ENCODE measurements around the gene RXFP1. TPM values are rescaled to one million over a fixed set of nuclear protein-coding genes. Genes with fewer than 3 reads are reported as not detected.

The RXFP1 gene
- total and polyA plus RNA-seq, 8 donors, result 0.15 to 1.3 TPM; not detected in 6

- intact Hi-C loops (cut with DNase I; ENCODE audit: low total_unique reads), result no loop called here
- Histone ChIP-seq H3K27me3 (no peaks in the 10 kb centered on the region), H3K4me3 (no peak overlapping the region), H3K9me3 (peaks cover 0 to 4% (median 0%) of the 10 kb centered on the region in 4 donors), H3K36me3 (no peaks in the 10 kb centered on the region), H3K27ac (no peak overlapping the region), H3K4me1 (no peaks in the 10 kb centered on the region)
- DNase-seq, result no peak
- TF ChIP-seq, protein P1, sequence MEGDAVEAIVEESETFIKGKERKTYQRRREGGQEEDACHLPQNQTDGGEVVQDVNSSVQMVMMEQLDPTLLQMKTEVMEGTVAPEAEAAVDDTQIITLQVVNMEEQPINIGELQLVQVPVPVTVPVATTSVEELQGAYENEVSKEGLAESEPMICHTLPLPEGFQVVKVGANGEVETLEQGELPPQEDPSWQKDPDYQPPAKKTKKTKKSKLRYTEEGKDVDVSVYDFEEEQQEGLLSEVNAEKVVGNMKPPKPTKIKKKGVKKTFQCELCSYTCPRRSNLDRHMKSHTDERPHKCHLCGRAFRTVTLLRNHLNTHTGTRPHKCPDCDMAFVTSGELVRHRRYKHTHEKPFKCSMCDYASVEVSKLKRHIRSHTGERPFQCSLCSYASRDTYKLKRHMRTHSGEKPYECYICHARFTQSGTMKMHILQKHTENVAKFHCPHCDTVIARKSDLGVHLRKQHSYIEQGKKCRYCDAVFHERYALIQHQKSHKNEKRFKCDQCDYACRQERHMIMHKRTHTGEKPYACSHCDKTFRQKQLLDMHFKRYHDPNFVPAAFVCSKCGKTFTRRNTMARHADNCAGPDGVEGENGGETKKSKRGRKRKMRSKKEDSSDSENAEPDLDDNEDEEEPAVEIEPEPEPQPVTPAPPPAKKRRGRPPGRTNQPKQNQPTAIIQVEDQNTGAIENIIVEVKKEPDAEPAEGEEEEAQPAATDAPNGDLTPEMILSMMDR (IDR thresholded peaks at IDR 0.05), result no peak
- TF ChIP-seq EP300 (IDR thresholded peaks at IDR 0.05) (no peak), POLR2A (IDR thresholded peaks at IDR 0.05) (no peak), POLR2AphosphoS5 (IDR thresholded peaks at IDR 0.05) (no peak)
- WGBS, 5 donors, result 59 to 71% (median 71%) methylated on average over 3 of the region's 3 CpGs
These were observed 31.7 kb downstream of the RXFP1 start for GRCh38 chr4:158553364-158553763.

DNA sequence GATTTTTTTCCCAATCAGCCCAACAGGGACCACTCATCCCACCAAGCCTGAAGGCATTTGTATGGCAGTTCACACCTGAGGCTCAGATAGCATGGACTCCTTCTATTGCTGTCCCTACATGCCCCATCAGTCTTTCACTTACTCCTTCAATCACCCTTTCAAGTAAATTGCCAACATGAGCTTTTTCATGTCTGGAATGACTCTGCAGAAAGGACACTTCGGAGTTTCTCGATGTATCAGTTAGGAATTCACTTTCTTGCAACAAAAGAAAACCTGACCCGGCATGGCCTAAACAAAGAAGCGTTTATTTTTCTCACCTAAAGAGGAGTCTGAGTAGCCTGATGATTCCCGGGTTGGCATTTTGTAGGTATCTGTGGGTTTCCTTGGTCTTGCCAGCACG is 38.6 kb downstream of the RXFP1 start:
- TF ChIP-seq POLR2AphosphoS5 (IDR thresholded peaks at IDR 0.05), result no peak
- no peak for TF ChIP-seq POLR2A (IDR thresholded peaks at IDR 0.05)
- intact Hi-C loops (cut with DNase I; ENCODE audit: low total_unique reads), result no loop called here
- Histone ChIP-seq H3K9me3 (no peaks in the 10 kb centered on the region), H3K4me3 (no peak overlapping the region), H3K36me3 (no peaks in the 10 kb centered on the region), H3K27ac (no peak overlapping the region), H3K27me3 (no peaks in the 10 kb centered on the region), H3K4me1 (no peaks in the 10 kb centered on the region)
- DNase-seq, result no peak
- 74 to 82% (median 76%) methylated on average over 6 of the region's 6 CpGs for WGBS, 5 donors

- intact Hi-C loops (cut with DNase I; ENCODE audit: low total_unique reads), result no loop called here
- Histone ChIP-seq H3K27ac (no peak overlapping the region), H3K4me1 (no peaks in the 10 kb centered on the region), H3K27me3 (no peaks in the 10 kb centered on the region), H3K36me3 (no peaks in the 10 kb centered on the region), H3K9me3 (no peaks in the 10 kb centered on the region), H3K4me3 (no peak overlapping the region)
- DNase-seq, result no peak
- 95 to 100% (median 95%) methylated on average over 1 to 18 of the region's 18 CpGs for WGBS, 5 donors
- no peak for TF ChIP-seq EP300 (IDR thresholded peaks at IDR 0.05)
- TF ChIP-seq, protein P1 (IDR thresholded peaks at IDR 0.05), result no peak
- TF ChIP-seq POLR2A (IDR thresholded peaks at IDR 0.05), result no peak
- no peak for TF ChIP-seq POLR2AphosphoS5 (IDR thresholded peaks at IDR 0.05)
These were observed 45.2 kb downstream of the RXFP1 start for GRCh38 chr4:158566860-158567259.

DNA sequence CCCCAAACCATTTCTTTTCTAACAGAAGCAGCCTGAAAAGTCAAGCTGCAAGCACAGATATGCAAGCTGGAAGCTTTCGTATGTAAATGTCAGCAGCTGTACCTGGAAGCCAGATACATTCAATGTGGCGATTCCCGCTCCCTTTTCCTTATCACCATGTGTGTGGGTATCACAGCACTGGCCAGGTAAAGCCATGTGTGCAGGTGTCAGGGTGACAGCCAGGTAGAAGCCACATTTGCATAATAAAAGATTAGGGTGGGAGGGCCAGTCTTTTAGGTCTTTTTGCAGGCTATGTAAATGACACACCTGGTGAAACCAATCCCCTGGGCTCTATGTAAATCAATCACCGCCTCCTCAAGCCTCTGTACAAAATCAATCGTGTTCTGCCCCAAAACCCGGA is 50.1 kb downstream of the RXFP1 start:
- no peak overlapping the region for H3K27ac ChIP-seq
- no peak for TF ChIP-seq POLR2AphosphoS5 (IDR thresholded peaks at IDR 0.05)
- TF ChIP-seq POLR2A (IDR thresholded peaks at IDR 0.05), result no peak
- no peak for TF ChIP-seq EP300 (IDR thresholded peaks at IDR 0.05)
- TF ChIP-seq, protein P1 (IDR thresholded peaks at IDR 0.05), result no peak
- no peak overlapping the region for H3K4me3 ChIP-seq
- no peaks in the 10 kb centered on the region for H3K4me1 ChIP-seq
- no peaks in the 10 kb centered on the region for H3K27me3 ChIP-seq
- no peaks in the 10 kb centered on the region for H3K9me3 ChIP-seq
- no peak for DNase-seq
- no peaks in the 10 kb centered on the region for H3K36me3 ChIP-seq
- intact Hi-C loops (cut with DNase I; ENCODE audit: low total_unique reads), result no loop called here
- 80 to 88% (median 81%) methylated on average over 6 of the region's 6 CpGs for WGBS, 5 donors

DNA sequence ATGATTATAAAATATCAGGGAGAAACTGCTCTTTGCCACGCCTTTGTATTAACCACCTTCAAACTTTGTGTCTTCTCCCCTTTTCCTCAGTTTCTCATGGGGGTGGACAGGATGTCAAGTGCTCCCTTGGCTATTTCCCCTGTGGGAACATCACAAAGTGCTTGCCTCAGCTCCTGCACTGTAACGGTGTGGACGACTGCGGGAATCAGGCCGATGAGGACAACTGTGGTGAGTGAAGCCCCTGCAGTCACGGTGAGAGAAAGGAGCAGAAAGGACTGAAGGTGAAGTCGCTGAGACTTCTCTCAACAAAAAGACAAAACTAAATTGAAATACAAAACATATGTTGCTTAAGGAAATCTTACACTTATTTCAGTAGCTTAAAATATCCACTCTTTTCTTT is 50.9 kb downstream of the RXFP1 start:
- H3K27ac ChIP-seq, result no peak overlapping the region
- 85 to 92% (median 89%) methylated on average over 7 of the region's 7 CpGs for WGBS, 5 donors

More for the DNA sequence above, 50.9 kb downstream of the RXFP1 start:
- H3K27me3 ChIP-seq, result no peaks in the 10 kb centered on the region
- no peaks in the 10 kb centered on the region for H3K36me3 ChIP-seq
- no peaks in the 10 kb centered on the region for H3K4me1 ChIP-seq
- TF ChIP-seq POLR2AphosphoS5 (IDR thresholded peaks at IDR 0.05) (no peak), POLR2A (IDR thresholded peaks at IDR 0.05) (no peak), EP300 (IDR thresholded peaks at IDR 0.05) (no peak)
- TF ChIP-seq, protein P1 (IDR thresholded peaks at IDR 0.05), result no peak
- H3K4me3 ChIP-seq, result no peak overlapping the region
- intact Hi-C loops (cut with DNase I; ENCODE audit: low total_unique reads), result no loop called here
- no peak for DNase-seq
- no peaks in the 10 kb centered on the region for H3K9me3 ChIP-seq

Measured in stomach (tissue), 9 donors.